WI38 (cell line): ENCODE data around the gene RAB7B.

Experiments
- H3K4me3 ChIP-seq: 2 replicates; pipeline ENCODE4 v1.5.1; 2011; ENCODE audit warnings: low read depth, mild to moderate bottlenecking, control low read depth, low read length
- TF ChIP-seq, protein P1 (sequence below): IDR thresholded peaks from 2 replicates; pipeline ENCODE4 v1.5.1; 2012; ENCODE audit warnings: low read depth, mild to moderate bottlenecking, control low read depth, low read length

Gene RAB7B

DNA sequence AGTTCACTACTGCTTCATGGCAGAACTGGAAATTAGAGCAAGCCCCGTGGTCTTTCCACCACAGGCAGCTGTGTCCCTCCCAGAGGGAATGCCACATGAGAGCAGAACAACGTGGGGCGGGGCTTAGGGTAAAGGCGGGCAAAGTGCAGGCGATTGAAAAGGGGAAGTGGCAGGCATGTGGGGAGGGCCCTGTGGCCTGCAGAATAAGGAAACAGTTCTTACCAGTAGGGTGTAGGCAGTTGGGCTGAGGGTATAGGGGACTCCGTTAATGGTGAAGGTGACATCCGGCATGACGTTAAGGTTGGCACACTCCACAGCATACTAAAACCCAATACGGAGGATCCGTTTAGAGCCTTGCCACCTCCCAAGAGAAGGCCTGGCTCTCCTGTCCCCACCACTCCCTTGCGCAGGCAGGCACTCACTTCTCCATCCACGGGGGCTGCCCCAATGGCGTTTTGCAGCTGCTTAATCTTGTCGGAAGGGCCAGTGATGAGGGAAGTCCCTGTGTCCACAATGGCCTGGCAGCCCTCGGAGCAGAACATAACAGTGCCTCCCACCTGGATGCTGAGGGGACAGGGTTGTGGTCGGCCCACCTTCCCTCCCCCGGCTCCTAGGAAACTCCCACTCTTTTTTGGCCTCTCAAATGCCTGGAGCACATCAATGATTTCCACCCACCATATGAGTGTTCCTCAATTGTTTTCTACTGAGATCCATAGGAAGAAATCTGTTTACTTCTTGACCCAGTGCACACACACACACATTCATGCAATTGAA is 9.1 kb upstream of the RAB7B start:
- TF ChIP-seq, protein P1, sequence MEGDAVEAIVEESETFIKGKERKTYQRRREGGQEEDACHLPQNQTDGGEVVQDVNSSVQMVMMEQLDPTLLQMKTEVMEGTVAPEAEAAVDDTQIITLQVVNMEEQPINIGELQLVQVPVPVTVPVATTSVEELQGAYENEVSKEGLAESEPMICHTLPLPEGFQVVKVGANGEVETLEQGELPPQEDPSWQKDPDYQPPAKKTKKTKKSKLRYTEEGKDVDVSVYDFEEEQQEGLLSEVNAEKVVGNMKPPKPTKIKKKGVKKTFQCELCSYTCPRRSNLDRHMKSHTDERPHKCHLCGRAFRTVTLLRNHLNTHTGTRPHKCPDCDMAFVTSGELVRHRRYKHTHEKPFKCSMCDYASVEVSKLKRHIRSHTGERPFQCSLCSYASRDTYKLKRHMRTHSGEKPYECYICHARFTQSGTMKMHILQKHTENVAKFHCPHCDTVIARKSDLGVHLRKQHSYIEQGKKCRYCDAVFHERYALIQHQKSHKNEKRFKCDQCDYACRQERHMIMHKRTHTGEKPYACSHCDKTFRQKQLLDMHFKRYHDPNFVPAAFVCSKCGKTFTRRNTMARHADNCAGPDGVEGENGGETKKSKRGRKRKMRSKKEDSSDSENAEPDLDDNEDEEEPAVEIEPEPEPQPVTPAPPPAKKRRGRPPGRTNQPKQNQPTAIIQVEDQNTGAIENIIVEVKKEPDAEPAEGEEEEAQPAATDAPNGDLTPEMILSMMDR: no peak
- no peak overlapping the region for H3K4me3 ChIP-seq

DNA sequence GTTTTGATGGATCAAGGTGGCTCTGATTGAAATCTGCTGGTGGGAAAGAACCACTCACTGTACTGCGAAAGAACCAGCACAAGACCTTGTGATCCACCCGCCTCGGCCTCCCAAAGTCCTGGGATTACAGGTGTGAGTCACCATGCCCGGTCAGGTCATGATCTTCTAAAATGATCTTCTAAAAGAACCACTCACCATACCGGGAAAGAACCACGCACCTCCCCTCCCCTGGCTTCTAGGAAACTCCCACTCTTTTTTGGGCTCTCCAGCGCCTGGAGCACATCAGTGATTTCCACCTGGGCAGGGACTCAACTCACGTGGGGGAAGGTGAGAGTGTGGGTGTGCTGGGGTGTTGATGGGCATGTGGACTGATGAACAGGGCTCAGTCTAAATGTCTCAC is 7.9 kb upstream of the RAB7B start:
- TF ChIP-seq, protein P1: no peak
- no peak overlapping the region for H3K4me3 ChIP-seq

DNA sequence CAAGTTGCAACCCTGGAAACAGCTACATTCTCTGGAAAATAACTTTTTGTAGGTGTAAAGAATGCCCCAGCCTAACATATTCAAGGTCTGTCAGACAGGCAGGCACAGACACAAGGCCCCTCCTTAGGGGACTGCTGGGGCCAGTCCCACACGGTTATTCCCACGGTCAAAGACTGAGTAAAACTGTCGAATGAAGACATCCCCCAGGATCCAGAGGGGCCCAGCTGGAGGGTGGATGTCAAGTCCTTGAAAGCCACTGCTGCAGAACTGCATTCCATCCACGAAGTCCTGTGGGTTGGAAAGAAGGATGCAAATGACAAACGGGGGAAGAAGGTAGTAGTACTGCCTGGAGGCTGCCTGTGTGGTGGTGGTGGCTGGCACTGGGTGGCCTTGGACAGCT is 6.9 kb upstream of the RAB7B start:
- H3K4me3 ChIP-seq: no peak overlapping the region
- TF ChIP-seq, protein P1: no peak

DNA sequence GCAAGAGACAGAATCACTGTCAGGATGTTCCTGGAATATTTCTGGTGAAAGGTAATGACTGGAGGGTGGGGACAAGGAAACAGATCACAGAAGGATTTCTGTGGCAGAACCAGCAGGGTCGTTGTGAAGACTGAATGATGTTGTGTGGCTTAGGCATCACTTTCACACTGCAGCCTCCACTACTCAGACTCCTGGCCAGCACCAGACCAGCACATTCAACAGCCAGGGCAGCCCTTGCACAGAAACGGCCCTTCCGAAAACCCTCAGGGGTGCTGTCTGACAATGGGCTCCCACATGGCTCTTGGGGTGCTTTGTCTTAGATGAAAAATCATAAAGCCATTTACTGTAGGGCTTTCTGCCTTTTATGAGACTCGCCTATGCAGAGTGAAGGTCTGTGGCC is 3.8 kb upstream of the RAB7B start:
- TF ChIP-seq, protein P1: no peak
- no peak overlapping the region for H3K4me3 ChIP-seq

DNA sequence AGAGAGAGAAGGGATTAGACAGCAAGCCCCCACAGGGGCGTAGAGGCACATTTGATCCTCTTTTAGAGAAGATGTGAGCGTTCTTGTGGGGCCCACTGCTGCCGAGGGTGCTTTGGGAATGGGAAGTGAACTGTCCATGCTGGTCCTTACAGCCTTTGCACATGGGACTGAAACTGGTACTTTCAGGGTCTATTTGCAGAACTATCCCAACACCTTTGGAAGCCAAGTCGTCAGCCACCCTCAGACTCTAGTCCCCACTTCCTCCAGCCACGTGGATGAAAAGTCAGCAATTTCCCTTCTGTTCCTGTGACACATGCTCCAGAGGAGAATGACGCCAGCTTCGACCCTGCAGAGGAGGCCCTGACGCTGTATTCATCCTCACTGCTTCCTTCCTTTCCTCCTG is 2.6 kb upstream of the RAB7B start:
- H3K4me3 ChIP-seq: no peak overlapping the region
- TF ChIP-seq, protein P1: no peak

DNA sequence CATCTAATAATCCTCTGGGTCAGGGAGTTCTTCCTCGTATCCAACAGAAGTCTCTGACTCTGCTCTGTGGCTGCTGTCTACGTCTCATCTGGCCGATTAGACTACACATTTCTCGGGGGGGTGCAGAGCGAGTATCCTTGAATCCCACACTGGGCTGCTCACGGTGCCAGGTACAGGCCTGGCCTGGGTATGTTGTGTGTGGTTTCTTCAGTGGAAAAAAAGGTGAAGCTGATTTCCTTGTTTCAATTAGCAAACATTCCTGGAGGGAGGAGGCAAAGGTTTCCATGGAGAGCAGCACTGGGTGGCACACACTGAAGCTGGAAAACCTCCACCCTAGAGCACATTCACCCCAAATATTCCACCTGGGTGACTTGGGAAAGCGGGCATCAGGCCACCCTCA is 2.0 kb upstream of the RAB7B start:
- no peak overlapping the region for H3K4me3 ChIP-seq
- TF ChIP-seq, protein P1: no peak

DNA sequence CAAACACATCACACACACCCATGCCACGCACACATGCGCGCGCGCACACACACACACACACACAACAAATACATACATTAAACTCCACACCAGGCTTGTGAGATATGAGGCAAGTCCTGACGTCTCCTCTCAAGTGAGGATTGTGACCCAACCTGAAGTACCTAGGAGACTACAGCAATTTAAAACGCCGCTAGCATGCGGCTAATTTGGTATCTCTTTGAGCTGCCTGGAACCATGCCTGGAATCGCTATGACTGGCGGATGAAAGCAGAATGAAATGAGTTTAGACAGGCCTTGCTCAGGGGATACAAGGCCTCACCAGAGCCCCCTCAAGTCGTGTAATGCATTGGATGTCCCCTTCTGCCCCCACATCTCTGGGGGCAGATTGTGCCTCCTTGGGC is 1.6 kb upstream of the RAB7B start:
- TF ChIP-seq, protein P1: no peak
- H3K4me3 ChIP-seq: no peak overlapping the region
